T-helper 22 cell (primary cell): ENCODE data around the gene SCCPDH.

ENCODE experiments used
- DNase-seq: peaks from one replicate; pipeline ENCODE4 v3.0.0-alpha.2; 2020; ENCODE audit warnings: low read depth

SCCPDH gene

DNA sequence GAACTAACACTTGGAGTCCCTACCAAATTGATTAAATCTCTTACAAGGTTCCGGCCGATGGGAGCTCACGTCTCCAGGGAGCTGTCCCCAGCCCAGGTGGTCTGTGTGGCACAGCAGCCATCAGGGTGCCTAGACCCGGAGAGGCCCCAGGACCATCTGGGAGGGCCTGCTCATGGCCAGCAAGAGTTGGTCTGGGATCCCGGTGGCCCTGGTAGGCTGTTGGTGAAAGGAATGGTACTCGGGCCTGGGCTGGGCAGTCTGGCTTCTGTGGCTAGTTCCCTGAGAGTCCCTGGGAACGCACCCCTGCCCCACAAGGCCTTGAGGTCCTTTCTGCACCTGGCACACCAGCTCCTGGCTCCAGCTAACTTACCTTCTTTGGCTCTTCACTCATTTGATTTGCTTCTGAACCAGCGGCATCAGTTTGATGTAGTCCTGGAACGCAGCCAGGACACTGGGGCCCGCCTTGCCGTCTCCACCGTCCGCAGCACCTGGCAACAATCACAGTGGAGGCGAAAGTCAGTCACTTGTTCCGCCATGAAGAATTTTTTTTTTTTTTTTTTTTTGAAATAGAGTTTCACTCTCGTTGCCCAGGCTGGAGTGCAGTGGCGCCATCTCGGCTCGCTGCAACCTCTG lies 62.5 kb downstream of the SCCPDH start:
- no peak for DNase-seq

DNA sequence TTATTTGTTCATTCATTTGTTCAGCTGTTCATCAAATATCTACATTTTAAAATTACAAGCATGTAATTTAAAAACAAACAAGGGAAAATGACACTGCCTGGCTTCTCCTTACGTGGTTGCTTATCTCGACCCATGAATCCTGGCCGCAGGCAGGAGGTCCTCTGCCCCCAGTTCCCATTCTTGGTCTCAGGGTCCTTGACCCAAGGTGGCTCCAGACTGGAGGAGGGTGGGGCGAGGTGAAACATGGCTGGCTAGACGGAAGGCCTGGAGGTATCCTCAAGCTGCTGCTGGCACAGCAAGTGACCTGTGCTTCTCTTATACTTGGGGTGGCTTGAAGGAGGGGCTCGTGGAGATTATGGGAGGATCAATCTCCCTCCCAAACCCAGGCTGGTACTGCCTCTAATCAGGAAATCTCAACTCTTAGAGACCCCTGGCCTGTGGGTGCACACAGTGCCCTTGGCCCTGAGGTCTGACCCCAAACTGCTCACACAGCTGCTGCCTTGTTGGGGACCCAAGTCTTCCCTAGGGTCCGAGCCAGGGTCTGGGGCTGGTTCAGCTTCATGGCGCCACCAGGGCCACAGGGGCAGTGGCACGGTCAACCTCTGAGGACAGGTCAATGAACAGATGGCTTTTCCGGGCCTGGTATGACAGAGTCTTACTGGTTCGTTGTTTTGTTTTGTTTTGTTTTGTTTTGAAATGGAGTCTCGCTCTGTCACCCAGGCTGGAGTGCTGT lies 63.7 kb downstream of the SCCPDH start:
- DNase-seq, result no peak

DNA sequence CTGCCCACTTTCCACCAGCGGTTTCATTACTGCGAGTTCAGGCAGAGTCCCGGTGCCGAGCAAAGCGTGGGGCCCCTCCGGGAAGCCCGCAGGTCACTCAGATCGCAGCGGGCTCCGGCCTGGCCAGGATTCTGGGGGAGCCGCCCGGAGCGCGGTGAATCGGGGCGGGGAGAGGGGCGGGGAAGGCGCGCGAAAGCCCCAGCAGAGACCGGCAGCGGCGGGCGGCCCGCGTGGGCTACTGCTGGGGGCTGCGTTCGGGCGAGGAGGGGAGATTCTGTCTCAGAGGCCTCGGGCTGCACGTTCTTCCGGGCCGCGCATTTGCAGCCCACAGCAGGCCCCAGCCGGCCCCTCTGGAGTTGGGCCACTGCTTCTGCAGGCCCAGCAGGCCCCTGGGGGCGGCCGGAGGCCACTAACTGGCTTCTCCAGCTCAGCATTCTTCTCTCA lies 64.7 kb downstream of the SCCPDH start:
- DNase-seq, result no peak

DNA sequence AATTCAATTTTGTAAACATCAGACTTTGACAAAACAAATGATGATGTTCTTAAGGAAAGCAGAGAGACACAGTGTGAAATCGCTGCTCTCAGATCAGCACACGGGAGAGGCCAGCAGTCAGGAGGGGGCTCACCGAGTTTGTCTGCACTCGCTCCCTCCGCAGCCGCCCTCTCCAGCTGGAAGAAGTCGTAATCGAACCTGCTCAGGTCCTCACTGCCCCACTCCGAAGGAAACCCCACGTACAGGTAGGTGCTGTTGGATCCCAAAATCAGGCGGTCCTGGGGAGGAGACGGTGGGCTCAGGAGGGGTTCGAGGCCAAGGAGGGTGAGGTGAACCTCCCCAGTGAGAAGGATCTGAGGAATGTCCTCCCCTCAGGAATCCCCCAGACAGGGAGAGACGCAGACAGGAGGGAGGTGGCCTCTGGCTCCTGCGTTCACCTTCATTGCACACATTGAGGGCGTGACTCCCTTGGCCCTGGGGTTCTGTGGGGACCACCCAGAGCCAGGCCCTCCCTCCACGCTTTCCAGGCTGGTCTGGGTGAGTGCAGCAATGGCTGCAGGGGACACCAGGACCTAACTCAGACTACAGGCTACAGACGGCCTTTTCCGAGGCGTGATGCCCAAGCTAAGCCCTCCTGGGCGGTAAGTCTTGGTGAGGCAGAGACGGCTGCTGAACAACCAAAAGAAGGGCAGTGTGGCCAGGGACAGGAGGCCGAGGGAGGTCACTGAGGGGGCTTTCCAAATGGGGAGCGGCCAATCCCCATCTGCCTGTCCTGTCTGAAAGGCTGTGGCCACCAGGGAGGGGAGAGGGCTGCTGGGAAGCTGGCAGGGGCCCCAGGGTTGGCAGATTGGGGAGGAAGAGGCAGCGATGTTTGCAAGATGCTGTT lies 65.5 kb downstream of the SCCPDH start:
- DNase-seq, result no peak

DNA sequence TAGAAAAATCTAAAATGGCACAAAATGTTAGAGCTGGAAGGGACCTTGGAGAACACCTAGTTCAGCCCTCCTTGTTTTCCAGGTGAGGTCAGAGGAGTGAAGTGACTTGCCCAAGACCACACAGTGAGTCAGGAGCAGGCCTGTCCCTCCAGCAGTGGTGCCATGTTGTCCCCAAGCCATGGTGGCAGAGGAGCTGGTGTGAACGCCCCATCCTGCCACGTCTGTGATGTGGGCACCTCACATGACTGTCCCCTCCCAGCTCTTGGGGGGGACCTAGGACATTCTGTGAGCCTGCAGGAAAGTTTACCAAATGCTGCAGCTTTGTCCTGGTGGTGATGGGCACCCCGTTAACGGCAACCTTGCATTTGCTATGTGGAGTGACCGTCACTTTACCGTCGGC lies 66.2 kb downstream of the SCCPDH start:
- no peak for DNase-seq

DNA sequence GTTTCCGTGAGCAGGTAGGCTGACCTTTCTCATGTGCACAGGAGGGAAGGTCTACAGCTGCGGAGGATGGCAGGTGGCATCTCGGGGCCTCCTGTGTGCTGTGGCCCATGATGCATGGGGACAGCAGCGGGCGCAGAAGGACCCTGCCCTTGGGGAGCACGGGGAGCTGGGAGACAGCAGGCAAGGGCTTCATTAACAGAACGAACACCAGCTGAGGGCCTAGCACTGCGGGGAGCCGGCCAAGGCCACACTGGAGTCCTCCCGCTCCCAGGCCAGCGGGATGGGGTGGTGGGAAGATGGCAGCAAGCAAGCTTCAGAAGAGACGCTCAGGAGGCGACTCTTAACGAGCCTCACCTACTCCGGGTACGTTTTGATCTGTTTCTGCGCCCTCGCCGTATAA lies 66.6 kb downstream of the SCCPDH start:
- no peak for DNase-seq

DNA sequence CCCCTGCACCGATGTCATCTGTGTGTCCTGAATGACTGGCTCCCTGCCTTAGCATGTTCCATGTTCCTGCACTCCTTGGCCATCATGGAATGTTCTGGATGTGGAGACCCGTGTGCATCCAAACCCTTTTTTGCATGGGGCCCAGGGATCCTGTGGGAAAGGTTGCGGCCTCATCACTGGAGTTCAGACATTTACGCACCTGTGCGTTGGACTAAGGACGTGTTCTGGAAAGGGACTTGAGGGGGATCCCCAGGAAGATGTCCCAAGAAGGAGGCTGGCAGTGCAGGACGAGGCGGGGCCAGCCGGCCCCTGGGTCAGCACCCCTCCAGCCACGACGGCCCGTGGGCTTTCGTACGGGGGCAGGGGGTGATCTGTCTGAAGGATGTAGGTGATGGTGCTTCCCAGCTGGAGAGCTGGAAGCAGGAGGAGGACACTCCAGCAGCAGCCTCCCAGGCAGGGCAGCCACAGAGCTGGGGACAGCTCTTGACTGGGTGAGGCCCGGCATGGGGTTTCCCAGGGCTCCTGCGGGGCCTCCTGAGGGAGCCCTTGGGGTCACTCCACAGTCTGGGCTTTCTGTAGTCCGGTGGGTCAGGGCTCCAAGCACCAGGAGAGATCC lies 67.2 kb downstream of the SCCPDH start:
- DNase-seq, result no peak

DNA sequence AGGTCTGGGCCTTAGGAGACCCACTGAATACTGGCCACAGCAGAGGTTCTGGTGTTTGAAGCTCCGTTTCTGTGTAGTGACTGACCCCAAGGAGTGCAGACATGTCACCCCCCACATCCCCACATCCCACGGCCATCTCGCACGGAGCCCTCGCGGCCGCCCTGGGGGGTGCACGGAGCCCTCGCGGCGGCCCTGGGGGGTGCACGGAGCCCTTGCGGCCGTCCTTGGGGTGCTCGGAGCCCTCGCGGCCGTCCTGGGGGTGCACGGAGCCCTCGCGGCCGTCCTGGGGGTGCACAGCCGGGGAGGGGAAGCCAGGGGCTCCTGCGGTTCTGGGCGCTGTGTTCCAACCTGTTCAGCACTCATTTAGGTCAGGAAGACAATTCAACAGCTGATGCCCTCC lies 68.4 kb downstream of the SCCPDH start:
- DNase-seq, result no peak

DNA sequence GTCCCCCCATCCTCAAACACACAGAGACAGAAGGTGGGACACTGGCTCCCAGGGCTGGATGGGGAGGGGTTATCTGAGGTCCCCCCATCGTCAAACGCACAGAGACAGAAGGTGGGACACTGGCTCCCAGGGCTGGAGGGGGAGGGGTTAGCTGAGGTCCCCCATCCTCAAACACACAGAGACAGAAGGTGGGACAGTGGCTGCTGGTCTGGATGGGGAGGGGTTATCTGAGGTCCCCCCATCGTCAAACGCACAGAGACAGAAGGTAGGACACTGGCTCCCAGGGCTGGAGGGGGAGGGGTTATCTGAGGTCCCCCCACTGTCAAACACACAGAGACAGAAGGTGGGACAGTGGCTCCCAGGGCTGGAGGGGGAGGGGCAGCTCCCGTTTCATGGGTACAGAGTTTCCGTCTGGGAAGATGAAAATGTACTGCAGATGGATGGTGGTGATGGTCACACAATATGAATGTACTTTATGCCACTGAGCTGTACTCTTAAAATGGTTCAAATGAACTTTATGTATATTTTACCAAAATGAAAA lies 69.2 kb downstream of the SCCPDH start:
- DNase-seq, result no peak

DNA sequence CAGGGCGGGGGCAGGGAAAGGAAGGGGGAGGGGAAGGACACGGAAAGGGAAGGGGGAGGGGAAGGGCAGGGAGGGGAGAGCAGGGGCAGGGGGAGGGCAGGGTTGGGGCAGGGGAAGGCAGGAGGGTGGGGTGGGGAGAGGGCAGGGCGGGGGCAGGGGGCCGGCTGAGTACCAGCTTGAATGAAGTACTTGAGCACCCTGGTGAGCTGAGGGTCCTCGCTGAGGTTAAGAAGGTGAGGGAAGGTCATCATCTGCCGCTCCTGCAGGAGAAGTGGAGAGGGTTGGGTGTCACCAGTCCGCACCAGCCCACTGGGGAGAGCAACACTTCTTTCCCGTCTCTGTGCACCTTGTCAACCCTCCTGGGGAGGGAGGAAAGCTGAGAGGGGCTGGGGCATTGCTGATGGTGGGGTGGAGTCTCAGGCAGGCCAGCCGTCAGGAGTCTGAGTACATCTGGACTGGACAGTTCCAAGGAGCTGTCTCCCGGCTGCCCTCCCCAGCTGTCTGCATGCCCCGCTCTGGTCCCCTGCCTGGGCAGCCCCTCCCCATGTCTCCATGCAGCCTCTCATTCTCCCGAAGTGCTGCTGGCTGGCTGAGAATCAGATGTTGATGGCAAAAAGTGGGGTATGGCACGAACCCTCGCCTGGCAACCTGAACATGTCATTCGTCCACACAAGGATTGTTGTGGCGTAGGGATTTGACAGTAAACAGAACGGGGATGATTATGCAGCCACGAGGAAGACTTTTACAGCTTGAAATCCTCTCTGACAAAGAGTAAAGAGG lies 70.0 kb downstream of the SCCPDH start:
- DNase-seq, result no peak

DNA sequence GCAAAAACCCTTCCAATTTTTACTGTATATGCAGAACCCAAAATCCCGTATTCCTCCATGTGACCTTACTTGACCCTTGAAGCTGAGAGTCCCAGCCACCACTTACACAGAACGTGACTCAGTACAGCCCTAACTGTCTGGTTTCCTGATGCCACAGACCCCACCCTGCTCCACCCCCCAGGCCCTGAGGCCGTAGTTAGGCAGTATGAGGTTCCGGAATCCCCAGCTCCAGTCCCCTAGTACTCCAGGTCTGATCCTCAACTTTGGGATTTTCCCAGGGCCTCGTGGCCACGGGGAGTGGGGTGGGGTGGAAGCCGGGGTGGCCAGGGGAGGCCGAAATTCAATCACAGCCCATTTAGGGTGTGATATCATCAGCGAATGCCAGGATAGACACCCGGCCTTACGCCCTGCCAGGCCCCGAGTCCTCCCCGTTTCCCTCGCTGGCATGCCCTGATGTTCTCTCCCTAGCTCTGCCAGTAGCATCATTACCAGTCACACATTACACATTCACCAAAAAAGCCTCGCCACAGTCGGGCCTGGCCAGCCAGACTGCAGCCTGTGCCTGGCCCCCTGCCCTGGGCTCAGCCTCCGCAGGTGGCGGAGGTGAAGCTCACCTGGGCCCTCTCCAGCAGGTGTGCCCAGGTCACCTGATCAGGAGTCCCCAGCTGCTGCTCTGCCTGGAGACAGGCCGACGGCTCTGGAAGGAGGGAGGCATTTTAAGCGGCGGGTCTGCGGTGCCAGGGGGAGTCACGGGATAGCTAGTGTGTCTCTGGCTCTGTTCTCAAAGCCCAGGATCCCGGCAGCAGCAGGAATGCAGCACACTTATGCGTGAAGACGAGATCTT lies 70.8 kb downstream of the SCCPDH start:
- DNase-seq, result no peak

DNA sequence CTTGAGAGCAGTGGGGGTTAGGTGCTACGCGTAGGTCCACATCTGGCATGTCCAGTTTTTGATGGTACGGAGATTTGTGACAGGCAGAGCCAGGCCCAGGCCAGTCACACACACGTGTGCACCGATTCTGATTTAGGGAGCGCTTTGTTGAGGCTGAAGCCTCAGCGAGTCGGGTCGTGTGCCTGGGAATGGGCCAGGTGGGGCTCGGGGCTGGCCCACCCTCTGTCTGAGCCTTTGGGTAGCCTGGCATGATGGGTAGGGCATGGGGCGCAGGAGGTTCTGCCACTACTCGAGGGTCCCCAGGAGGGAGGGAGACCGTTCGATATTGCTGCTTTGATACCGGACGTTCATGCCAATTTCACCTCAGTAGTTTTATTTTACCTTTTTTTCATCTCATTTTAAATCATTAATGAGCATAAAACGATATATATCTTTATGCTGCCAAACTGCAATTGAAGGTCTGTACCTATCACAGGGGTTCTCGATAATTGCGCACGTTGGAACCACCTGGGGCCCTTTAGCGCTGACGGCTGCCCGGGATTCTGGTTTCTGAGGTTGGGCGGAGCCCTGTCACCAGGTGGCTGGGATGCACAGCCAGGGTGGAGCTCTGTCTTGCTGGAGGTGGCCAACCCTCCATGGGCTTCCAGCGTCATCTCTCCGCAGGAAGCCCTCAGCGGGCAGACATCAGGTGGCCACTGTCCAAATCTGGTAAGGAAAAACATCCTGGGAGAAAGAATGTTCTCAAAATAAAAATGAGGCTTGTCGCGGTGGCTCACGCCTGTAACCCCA lies 71.9 kb downstream of the SCCPDH start:
- no peak for DNase-seq

DNA sequence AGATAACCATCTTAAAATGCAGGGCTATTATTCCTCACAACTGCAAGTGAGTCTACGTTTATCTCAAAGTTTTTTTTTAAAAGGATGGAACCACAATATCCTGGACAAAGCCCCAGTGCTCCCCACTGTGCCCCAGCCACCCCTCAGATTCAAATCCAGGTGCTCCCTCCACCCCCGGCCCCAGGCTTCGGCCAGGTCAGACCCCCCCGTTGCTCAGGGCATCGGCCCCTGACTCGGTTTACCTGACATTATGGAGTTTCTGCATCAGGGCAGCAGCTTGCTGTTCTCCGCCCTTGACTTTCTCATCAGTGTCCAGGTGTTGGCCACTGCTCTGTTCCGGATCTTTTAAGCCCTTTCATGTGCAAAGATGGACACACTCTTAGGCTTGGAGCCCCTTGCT lies 72.9 kb downstream of the SCCPDH start:
- DNase-seq, result no peak

DNA sequence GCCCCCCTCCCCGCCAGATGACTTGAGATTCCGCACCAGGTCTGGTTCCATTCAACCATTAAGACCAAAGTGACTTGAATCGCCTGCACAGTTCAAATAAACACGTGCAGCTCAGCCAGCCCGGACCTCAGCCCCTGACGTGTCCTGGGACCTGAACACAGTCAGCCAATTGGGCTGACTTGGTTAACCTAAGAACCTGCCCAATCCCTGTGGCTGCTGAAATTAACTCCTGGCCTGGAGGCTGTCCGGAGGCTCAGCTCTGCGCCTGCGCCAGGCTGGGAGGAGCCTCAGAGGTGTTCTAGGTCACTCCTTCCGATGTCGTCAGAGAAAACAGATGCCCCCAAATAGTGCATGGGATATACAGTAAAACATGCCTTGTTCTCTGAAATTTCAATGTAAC lies 73.4 kb downstream of the SCCPDH start:
- no peak for DNase-seq

DNA sequence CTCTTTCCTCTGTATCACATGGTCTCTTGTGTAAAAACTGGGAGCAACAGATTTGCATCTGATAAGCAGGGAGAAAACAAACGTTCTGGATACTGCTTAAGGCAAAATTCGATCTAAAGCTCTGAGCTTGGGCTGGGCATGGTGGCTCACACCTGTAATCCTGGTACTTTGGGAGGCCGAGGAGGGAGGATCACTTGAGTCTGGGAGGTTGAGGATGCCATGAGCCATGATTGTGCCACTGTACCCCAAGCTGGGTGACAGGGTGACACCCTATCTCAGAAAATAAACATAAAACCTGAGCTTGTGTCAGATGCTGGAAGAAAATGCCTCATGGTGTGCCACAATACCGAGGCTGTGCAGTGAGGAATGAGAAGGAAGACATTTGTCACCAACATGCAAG lies 73.9 kb downstream of the SCCPDH start:
- no peak for DNase-seq

DNA sequence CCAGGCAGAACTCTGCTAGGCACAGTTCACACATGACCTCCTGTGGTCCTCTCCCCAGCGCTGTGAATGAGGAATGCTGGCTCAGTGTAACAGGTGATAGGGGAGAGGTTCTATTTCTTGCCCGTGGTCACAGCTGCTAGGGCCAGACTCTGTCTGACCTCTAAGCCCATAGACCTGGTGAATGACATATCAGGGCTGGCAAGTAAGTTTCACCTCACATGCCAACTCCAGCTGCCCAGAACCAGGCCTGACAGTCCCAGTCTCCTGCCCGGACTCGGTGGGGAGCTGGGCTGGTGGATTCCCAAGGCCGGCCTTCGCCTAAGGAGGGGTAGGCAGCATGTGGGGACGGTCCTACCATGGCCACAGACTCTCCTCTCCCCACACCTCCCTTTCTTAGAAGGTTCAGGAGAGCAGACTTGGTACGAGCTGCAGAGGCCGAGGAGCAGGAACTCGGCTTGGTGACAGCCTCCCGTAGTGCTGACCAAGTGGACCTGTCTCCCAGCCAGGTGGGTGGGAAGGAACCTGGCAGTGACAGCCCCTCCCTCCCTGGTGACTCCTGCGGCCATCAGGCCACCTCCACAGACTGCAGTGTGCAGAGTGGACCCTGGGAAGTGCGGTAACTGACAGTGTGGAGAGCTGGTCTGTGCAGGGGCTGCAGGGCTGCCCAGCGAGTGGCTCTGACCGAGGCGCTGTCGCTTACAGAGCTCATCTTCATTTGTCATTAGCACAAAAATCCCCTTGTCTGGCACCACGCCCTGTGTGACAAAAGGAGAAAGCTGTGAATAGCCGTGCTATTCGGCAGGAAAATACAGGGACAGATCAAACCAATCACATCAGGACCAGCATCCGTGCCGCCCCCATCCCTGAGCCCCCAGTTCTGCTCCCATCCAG lies 74.6 kb downstream of the SCCPDH start:
- DNase-seq, result no peak

DNA sequence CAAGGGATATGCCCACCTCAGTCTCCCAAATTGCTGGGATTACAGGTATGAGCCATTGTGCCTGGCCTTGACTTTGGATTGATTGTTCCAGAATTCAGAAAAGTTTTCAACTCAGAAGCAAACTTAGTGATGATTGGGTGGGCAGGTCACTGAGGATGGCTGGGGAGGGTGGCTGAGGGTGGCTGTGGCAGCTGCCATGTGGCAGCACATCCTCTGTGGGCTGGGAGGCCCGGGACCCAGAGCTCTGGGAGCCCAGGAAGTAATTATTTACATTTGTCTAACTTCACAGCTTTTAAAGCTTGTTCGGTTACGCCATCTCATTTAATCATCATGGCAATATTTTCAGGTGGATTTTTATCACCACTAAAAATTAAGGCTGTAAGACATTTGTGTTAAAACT lies 76.1 kb downstream of the SCCPDH start:
- no peak for DNase-seq

DNA sequence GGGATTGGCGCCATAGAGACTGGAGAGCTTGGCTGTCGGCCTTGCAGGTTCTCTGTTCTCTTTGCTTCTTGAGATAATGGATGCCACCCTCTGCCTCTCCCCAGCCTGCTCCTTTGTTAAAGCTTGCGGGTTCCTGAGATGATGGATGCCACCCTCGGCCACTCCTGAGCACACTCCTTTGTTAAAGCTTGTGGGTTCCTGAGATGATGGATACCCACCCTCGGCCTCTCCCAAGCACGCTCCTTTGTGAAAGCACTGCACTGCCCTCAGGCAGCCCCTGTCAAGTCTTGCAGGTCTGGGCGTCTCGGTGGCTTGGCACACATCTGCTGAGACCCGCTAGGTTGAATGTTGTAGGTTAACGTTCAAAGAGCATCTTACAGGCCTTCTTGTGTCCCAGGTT lies 76.5 kb downstream of the SCCPDH start:
- no peak for DNase-seq
